Measurements from ENCODE around the gene RELA. TPM values are rescaled to one million over a fixed set of nuclear protein-coding genes. Genes with fewer than 3 reads are reported as not detected.

The RELA gene
- total RNA-seq, 1 experiment from 2014 or later: 54.9 TPM

DNA sequence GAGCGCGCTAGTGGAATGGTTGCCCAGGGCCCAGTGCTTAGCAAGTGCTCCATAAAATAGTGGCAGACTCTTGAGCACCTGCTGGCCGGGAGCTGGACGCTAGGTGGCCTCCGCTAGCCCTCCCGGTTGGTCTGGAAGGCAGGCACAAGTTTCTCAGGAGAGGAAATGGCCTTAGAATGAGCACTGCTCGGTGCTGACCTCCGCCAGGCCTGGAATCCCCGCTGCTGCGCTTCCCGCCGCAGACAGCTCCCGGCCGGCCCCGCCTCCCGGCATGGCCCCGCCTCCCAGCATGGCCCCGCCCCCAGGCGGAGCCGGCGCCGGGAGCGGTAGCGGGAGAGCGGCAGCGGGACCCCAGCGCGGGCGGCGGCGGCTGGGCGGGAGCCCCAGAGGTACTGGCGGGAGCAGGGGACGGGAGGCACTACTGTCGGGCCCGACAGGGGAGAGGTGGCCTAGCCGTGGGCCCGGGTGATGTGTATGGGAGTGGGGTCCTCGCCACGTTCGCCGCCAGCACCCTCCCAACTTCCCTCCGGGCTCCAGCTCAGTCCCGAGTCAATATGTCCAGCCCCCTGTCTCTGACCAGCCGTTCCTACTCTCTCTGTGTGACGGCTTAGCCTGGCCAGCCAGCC lies 24.8 kb downstream of the RELA start, which contains the start of gene SIPA1:
Gene SIPA1 (plus strand): TSS at position 308 of the 626 bp plus-strand sequence. CDS start 2,821 bp downstream, outside the sequence.
- peaks cover 5% of the 10 kb centered on the region for H3K4me1 Mint-ChIP-seq (ENCODE audit: low read depth, unreplicated experiment)
- peak within 1 kb of the TSS; percentile 12; the same call in 1 of the 2 replicates for H3K4me3 ChIP-seq (ENCODE audit: low read depth, low read length)
- H3K27me3 ChIP-seq (replicated peaks; ENCODE audit: control insufficient read depth, insufficient read depth, low read length): no peaks in the 10 kb centered on the region
- H3K4me1 ChIP-seq: no peaks in the 10 kb centered on the region
- no peaks in the 10 kb centered on the region for H3K9me3 ChIP-seq
- TF ChIP-seq, protein P1, sequence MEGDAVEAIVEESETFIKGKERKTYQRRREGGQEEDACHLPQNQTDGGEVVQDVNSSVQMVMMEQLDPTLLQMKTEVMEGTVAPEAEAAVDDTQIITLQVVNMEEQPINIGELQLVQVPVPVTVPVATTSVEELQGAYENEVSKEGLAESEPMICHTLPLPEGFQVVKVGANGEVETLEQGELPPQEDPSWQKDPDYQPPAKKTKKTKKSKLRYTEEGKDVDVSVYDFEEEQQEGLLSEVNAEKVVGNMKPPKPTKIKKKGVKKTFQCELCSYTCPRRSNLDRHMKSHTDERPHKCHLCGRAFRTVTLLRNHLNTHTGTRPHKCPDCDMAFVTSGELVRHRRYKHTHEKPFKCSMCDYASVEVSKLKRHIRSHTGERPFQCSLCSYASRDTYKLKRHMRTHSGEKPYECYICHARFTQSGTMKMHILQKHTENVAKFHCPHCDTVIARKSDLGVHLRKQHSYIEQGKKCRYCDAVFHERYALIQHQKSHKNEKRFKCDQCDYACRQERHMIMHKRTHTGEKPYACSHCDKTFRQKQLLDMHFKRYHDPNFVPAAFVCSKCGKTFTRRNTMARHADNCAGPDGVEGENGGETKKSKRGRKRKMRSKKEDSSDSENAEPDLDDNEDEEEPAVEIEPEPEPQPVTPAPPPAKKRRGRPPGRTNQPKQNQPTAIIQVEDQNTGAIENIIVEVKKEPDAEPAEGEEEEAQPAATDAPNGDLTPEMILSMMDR (IDR thresholded peaks at IDR 0.05; ENCODE audit: insufficient read depth in 1 of 2, low read depth in 1 of 2, low read length in 1 of 2, severe bottlenecking in 1 of 2, unreplicated experiment in 1 of 2): peak in 1 of 2 experiments; percentile 39
- BruUV-seq (replicated peaks): no TSS peak
- POLR2A ChIA-PET: no interaction called here
- peak; percentile 76 to 77 for DNase-seq
- H3K27ac Mint-ChIP-seq (ENCODE audit: unreplicated experiment): no peak within 1 kb of the TSS
- intact Hi-C loops (cut with micrococcal nuclease; ENCODE audit: unreplicated experiment): no loop called here
- CTCF ChIA-PET: interaction anchor here (0.7 kb wide), 1 partner anchor 15 kb away, joined by 3 read pairs; no protein-coding TSS in a partner anchor
- H3K27me3 Mint-ChIP-seq (ENCODE audit: insufficient read depth, unreplicated experiment): no peaks in the 10 kb centered on the region
- H3K4me3 Mint-ChIP-seq (ENCODE audit: unreplicated experiment): peak within 1 kb of the TSS; percentile 23
- peaks cover 56% of the 10 kb centered on the region for H3K36me3 Mint-ChIP-seq (ENCODE audit: insufficient read depth, unreplicated experiment)
- peaks cover 5% of the 10 kb centered on the region for H3K36me3 ChIP-seq (ENCODE audit: control insufficient read depth, insufficient read depth, low read length)
- H3K9me3 Mint-ChIP-seq (ENCODE audit: unreplicated experiment): no peaks in the 10 kb centered on the region

DNA sequence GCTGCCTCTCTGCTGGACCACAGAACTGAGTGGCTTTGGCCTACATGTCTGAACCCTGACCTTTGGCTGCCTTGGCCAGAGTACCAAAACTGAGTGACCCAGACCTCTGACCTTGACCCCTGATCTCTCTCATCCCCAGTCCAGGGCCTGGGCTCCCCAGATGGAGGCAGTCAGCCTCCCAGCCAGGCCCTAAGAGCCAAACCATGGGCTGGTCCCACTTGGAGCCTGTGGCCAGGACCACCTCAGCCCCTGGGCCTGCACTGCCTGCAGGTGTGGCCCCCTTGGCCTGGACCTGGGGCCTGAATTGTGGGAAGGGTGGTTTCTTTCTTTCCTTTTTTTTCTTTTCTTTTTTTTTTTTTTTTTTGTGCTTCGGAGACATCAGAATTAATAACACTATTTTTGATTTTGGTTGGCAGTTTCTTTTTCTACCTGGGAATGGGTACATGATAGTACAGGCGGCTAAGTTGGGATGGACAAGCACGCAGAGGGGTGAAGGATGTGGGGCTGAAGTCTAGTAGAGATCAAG lies 25.6 kb downstream of the RELA start:
- BruUV-seq (replicated peaks): TSS peak; percentile 28
- Mint-ChIP-seq H3K27me3 (ENCODE audit: insufficient read depth, unreplicated experiment) (no peaks in the 10 kb centered on the region), H3K4me3 (ENCODE audit: unreplicated experiment) (no peak overlapping the region), H3K4me1 (ENCODE audit: low read depth, unreplicated experiment) (peaks cover 5% of the 10 kb centered on the region), H3K27ac (ENCODE audit: unreplicated experiment) (no peak overlapping the region), H3K36me3 (ENCODE audit: insufficient read depth, unreplicated experiment) (peaks cover 55% of the 10 kb centered on the region), H3K9me3 (ENCODE audit: unreplicated experiment) (no peaks in the 10 kb centered on the region)
- H3K4me3 ChIP-seq (ENCODE audit: low read depth, low read length): no peak overlapping the region
- no peaks in the 10 kb centered on the region for H3K9me3 ChIP-seq
- no peaks in the 10 kb centered on the region for H3K4me1 ChIP-seq
- intact Hi-C loops (cut with micrococcal nuclease; ENCODE audit: unreplicated experiment): no loop called here
- peaks cover 5% of the 10 kb centered on the region for H3K36me3 ChIP-seq (ENCODE audit: control insufficient read depth, insufficient read depth, low read length)
- TF ChIP-seq, protein P1 (IDR thresholded peaks at IDR 0.05; ENCODE audit: insufficient read depth in 1 of 2, low read depth in 1 of 2, low read length in 1 of 2, severe bottlenecking in 1 of 2, unreplicated experiment in 1 of 2): no peak
- DNase-seq: no peak
- H3K27me3 ChIP-seq (replicated peaks; ENCODE audit: control insufficient read depth, insufficient read depth, low read length): no peaks in the 10 kb centered on the region
- POLR2A ChIA-PET: no interaction called here
- CTCF ChIA-PET: interaction anchor here (0.7 kb wide), 1 partner anchor 15 kb away, joined by 3 read pairs; no protein-coding TSS in a partner anchor

DNA sequence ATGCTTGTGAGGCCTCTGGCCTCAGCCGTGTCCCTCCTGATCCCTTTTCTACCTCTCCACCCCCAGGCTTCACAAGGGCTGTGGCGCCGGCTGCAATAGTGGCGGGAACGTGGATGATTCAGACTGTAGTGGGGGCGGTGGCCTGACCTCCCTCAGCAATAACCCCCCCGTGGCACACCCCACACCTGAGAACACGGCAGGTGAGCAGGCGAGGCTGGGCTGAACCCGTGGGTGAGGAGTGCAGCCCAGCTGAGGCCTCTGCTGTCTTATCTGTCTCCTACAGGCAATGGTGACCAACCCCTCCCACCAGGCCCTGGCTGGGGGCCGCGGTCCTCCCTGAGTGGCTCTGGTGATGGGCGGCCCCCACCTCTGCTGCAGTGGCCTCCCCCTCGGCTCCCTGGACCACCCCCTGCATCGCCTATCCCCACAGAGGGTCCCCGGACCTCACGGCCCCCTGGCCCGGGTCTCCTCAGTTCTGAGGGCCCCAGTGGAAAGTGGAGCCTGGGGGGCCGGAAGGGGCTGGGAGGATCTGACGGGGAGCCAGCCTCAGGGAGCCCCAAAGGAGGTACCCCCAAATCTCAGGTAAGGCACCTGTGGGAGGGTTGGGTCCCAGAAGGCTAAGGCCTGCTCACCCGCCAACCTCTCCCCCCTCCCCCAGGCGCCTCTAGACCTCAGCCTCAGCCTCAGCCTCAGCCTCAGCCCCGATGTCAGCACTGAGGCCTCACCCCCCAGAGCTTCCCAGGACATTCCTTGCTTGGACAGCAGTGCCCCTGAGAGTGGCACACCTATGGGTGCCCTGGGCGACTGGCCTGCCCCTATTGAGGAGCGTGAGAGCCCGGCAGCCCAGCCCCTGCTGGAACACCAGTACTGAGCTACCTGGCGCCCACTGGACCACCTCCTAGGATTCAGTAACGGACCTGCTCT lies 26.3 kb downstream of the RELA start:
- Histone ChIP-seq H3K27me3 (replicated peaks; ENCODE audit: control insufficient read depth, insufficient read depth, low read length) (no peaks in the 10 kb centered on the region), H3K36me3 (ENCODE audit: control insufficient read depth, insufficient read depth, low read length) (peaks cover 5% of the 10 kb centered on the region), H3K4me3 (ENCODE audit: low read depth, low read length) (no peak overlapping the region), H3K9me3 (no peaks in the 10 kb centered on the region), H3K4me1 (no peaks in the 10 kb centered on the region)
- Mint-ChIP-seq H3K4me1 (ENCODE audit: low read depth, unreplicated experiment) (no peaks in the 10 kb centered on the region), H3K9me3 (ENCODE audit: unreplicated experiment) (no peaks in the 10 kb centered on the region), H3K27me3 (ENCODE audit: insufficient read depth, unreplicated experiment) (no peaks in the 10 kb centered on the region), H3K27ac (ENCODE audit: unreplicated experiment) (no peak overlapping the region), H3K36me3 (ENCODE audit: insufficient read depth, unreplicated experiment) (peaks cover 51% of the 10 kb centered on the region), H3K4me3 (ENCODE audit: unreplicated experiment) (no peak overlapping the region)
- TF ChIP-seq, protein P1 (IDR thresholded peaks at IDR 0.05; ENCODE audit: insufficient read depth in 1 of 2, low read depth in 1 of 2, low read length in 1 of 2, severe bottlenecking in 1 of 2, unreplicated experiment in 1 of 2): no peak
- BruUV-seq (replicated peaks): no TSS peak
- intact Hi-C loops (cut with micrococcal nuclease; ENCODE audit: unreplicated experiment): no loop called here
- DNase-seq: no peak
- ChIA-PET CTCF (no interaction called here), POLR2A (no interaction called here)
